Mesothelial cell of epicardium (in vitro differentiated cells): ENCODE results near the gene ZNF474. TPM values are rescaled to one million over a fixed set of nuclear protein-coding genes. Genes with fewer than 3 reads are reported as not detected.
A peak's percentile ranks its signal among the peaks of the same experiment; 100 is the strongest.

ENCODE experiments used
- DNase-seq, 2 experiments: peaks; one replicate each; pipeline ENCODE4 v3.0.0; 2021; ENCODE audit warnings: low spot score in 2 of 2; ENCODE audit not compliant: unreplicated experiment in 2 of 2
- H3K27ac Mint-ChIP-seq: 2 replicates; pipeline ENCODE4 v1.8.0; 2021; ENCODE audit warnings: mixed read lengths
- H3K27me3 Mint-ChIP-seq: 2 replicates; pipeline ENCODE4 v1.8.0; 2021; ENCODE audit warnings: low read depth, mixed read lengths
- H3K36me3 Mint-ChIP-seq: 2 replicates; pipeline ENCODE4 v1.8.0; 2021; ENCODE audit warnings: mixed read lengths
- H3K4me1 Mint-ChIP-seq: 2 replicates; pipeline ENCODE4 v1.8.0; 2021; ENCODE audit warnings: mixed read lengths
- H3K4me3 Mint-ChIP-seq: 2 replicates; pipeline ENCODE4 v1.8.0; 2021; ENCODE audit warnings: mild to moderate bottlenecking, moderate library complexity, mixed read lengths
- H3K9me3 Mint-ChIP-seq: 2 replicates; pipeline ENCODE4 v1.8.0; 2021; ENCODE audit warnings: mixed read lengths
- total RNA-seq: library from RNA; stranded (reverse); gene quantifications from 3 replicates; pipeline ENCODE4 v1.2.1, GENCODE V29; 2021
- TF ChIP-seq, protein P1 (sequence below): fragments of 200-600 bp; sonication (generic); IDR thresholded peaks from one replicate; pipeline ENCODE4 v1.5.0; 2021; ENCODE audit warnings: antibody characterized with exemption; ENCODE audit not compliant: unreplicated experiment

Gene ZNF474
- total RNA-seq, 1 donor from 2014 or later = 0.98 TPM

- Mint-ChIP-seq H3K9me3 (no peaks in the 10 kb centered on the region), H3K4me3 (no peak overlapping the region), H3K27me3 (no peaks in the 10 kb centered on the region), H3K27ac (no peak overlapping the region), H3K4me1 (no peaks in the 10 kb centered on the region), H3K36me3 (no peaks in the 10 kb centered on the region)
- no peak for DNase-seq
- TF ChIP-seq, protein P1, sequence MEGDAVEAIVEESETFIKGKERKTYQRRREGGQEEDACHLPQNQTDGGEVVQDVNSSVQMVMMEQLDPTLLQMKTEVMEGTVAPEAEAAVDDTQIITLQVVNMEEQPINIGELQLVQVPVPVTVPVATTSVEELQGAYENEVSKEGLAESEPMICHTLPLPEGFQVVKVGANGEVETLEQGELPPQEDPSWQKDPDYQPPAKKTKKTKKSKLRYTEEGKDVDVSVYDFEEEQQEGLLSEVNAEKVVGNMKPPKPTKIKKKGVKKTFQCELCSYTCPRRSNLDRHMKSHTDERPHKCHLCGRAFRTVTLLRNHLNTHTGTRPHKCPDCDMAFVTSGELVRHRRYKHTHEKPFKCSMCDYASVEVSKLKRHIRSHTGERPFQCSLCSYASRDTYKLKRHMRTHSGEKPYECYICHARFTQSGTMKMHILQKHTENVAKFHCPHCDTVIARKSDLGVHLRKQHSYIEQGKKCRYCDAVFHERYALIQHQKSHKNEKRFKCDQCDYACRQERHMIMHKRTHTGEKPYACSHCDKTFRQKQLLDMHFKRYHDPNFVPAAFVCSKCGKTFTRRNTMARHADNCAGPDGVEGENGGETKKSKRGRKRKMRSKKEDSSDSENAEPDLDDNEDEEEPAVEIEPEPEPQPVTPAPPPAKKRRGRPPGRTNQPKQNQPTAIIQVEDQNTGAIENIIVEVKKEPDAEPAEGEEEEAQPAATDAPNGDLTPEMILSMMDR = no peak
Measured at GRCh38 chr5:122141751-122142150, 12.4 kb downstream of the ZNF474 start.

DNA sequence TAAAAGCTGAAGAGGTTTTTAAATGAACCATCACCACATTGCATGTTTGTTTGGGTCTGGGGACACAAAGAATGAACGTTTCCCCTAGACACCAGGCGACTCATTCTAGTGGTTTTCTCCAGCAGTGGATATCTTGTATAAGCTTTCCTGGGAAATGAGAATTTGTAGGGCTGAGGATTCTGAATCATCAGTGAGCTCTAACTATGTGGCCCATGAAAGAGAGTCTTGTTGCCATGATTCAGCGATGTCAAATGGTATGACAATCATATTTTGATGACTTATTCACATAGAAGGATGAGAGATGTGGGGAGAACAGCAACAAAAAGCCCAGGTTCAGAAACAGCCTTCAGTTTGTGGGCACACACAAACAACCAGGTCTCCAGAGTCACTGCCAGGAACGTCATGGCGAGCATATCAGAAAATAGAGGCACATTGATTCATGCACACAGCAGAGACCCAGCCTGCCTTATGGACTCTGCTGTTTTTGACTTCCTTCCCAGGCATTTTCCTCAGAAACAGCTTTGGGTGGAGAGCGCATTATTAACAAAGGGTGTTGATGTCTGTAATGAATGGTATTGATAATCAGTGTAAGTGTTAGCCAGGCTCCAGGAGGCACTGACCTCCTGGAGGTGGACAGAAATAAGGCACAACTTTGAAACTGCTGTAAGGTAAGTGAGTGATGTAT, 13.3 kb downstream of the ZNF474 start:
- TF ChIP-seq, protein P1 = no peak
- no peaks in the 10 kb centered on the region for H3K36me3 Mint-ChIP-seq
- H3K4me3 Mint-ChIP-seq = no peak overlapping the region
- H3K27ac Mint-ChIP-seq = no peak overlapping the region
- H3K4me1 Mint-ChIP-seq = no peaks in the 10 kb centered on the region
- DNase-seq = no peak
- no peaks in the 10 kb centered on the region for H3K9me3 Mint-ChIP-seq
- no peaks in the 10 kb centered on the region for H3K27me3 Mint-ChIP-seq

DNA sequence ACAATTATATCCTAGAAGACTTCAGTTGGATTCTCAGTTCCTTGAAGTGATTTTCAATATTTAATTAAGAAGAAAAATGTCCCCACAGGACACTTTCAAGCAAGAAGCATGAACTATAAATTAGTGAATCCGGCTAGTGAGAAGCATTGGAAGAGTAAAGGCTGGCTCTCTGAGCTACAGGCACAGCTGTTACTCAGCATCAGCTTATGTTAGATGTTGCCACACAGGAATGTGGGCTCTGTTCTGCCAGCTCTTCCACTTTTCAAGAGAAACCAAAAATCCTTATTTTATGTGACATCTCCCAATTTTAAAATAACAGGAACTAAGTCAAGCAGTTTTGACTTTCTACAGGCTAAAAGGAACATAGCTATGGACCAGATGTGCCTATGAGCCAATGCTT, 14.9 kb downstream of the ZNF474 start:
- Mint-ChIP-seq H3K36me3 (no peaks in the 10 kb centered on the region), H3K9me3 (no peaks in the 10 kb centered on the region), H3K4me3 (no peak overlapping the region), H3K27ac (no peak overlapping the region), H3K4me1 (peaks cover 3% of the 10 kb centered on the region), H3K27me3 (no peaks in the 10 kb centered on the region)
- TF ChIP-seq, protein P1 = no peak
- DNase-seq = no peak

DNA sequence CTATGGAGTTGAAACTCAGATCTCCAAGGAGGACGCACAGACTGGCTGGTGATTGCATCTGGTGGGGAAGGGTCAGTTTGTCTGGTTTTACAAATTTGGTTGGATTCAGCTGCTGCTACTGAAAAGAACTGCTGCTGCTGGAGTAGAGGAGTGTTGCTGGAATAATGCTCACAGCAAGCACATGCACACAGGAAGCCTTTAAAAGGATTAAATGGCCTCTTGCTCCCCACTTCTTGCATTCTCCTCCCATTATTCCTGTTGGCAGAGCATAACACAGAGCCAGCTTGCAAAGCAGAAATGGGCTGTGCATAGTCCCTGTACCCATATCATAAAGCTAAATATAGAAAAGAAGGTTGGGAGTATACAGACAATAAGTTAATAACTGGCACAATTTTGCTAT, 16.6 kb downstream of the ZNF474 start:
- DNase-seq = no peak
- peaks cover 14% of the 10 kb centered on the region for H3K4me1 Mint-ChIP-seq
- no peaks in the 10 kb centered on the region for H3K27me3 Mint-ChIP-seq
- no peaks in the 10 kb centered on the region for H3K9me3 Mint-ChIP-seq
- H3K27ac Mint-ChIP-seq = no peak overlapping the region
- no peak overlapping the region for H3K4me3 Mint-ChIP-seq
- TF ChIP-seq, protein P1 = no peak
- no peaks in the 10 kb centered on the region for H3K36me3 Mint-ChIP-seq

GRCh38 chr5:122149321-122150090, 20.2 kb downstream of the ZNF474 start:
- no peaks in the 10 kb centered on the region for H3K36me3 Mint-ChIP-seq
- no peaks in the 10 kb centered on the region for H3K27me3 Mint-ChIP-seq
- peaks cover 18% of the 10 kb centered on the region for H3K4me1 Mint-ChIP-seq
- DNase-seq = no peak
- H3K27ac Mint-ChIP-seq = peak overlapping the region; percentile 6
- no peaks in the 10 kb centered on the region for H3K9me3 Mint-ChIP-seq
- H3K4me3 Mint-ChIP-seq = no peak overlapping the region
- TF ChIP-seq, protein P1 = no peak
